ENCODE data around the gene DUOXA1.
"Not testable (repeated sequence)": the region's sequence is repeated elsewhere in the genome, so short reads cannot be mapped to it uniquely, and the experiment has no call there.

Gene DUOXA1

GRCh38 chr15:45112143-45112590 is 17.5 kb downstream of the DUOXA1 start:
- no peak for DNase-seq

- DNase-seq = no peak
Observed at GRCh38 chr15:45111390-45112142, 18.1 kb downstream of the DUOXA1 start.

GRCh38 chr15:45110256-45110820 is 19.3 kb downstream of the DUOXA1 start:
- DNase-seq = no peak

GRCh38 chr15:45107941-45108630 is 21.6 kb downstream of the DUOXA1 start:
- DNase-seq = no peak

- DNase-seq = no peak
Observed at GRCh38 chr15:45106002-45106790, 23.5 kb downstream of the DUOXA1 start.

GRCh38 chr15:45105586-45105985 is 24.1 kb downstream of the DUOXA1 start:
- no peak for DNase-seq

GRCh38 chr15:45104170-45104569 is 25.5 kb downstream of the DUOXA1 start:
- not testable (repeated sequence) for DNase-seq

GRCh38 chr15:45102226-45102625 is 27.5 kb downstream of the DUOXA1 start:
- DNase-seq = no peak

- DNase-seq = no peak
Observed at GRCh38 chr15:45101749-45102148, 27.9 kb downstream of the DUOXA1 start.

- DNase-seq = no peak
Observed at GRCh38 chr15:45100884-45101625, 28.6 kb downstream of the DUOXA1 start.

- no peak for DNase-seq
Observed at GRCh38 chr15:45099549-45100165, 30.0 kb downstream of the DUOXA1 start.

GRCh38 chr15:45097466-45097865 is 32.2 kb downstream of the DUOXA1 start:
- DNase-seq = no peak

GRCh38 chr15:45095661-45096060 is 34.0 kb downstream of the DUOXA1 start:
- no peak for DNase-seq

- DNase-seq = no peak
Observed at GRCh38 chr15:45094358-45094730, 35.3 kb downstream of the DUOXA1 start.

GRCh38 chr15:45093622-45094357 is 35.9 kb downstream of the DUOXA1 start:
- DNase-seq = no peak

GRCh38 chr15:45093013-45093412 is 36.7 kb downstream of the DUOXA1 start:
- no peak for DNase-seq

- DNase-seq = no peak
Observed at GRCh38 chr15:45091576-45091975, 38.1 kb downstream of the DUOXA1 start.

GRCh38 chr15:45091161-45091560 is 38.5 kb downstream of the DUOXA1 start:
- no peak for DNase-seq

GRCh38 chr15:45089712-45090373 is 39.8 kb downstream of the DUOXA1 start:
- no peak for DNase-seq

GRCh38 chr15:45088801-45089711 is 40.6 kb downstream of the DUOXA1 start:
- DNase-seq = no peak

Data from AML-193 (cell line).